Measurements from ENCODE around the gene GNPAT. TPM values are rescaled to one million over a fixed set of nuclear protein-coding genes. Genes with fewer than 3 reads are reported as not detected.

The GNPAT gene
- total and polyA plus RNA-seq, 2 experiments from 2014 or later: 32.8 to 45.4 TPM

- TF ChIP-seq REST (IDR thresholded peaks at IDR 0.05; ENCODE audit: unreplicated experiment) (no peak), ZNF114 (CRISPR knock-in tag; IDR thresholded peaks at IDR 0.05) (no peak), CTCF (conservative IDR thresholded peaks at IDR 0.05; ENCODE audit: low read depth in 2 of 2) (no peak), ETS1 (IDR thresholded peaks at IDR 0.05) (no peak), EZH2phosphoT487 (IDR thresholded peaks at IDR 0.05; ENCODE audit: unreplicated experiment) (no peak), EZH2 (IDR thresholded peaks at IDR 0.05; ENCODE audit: low read depth, unreplicated experiment) (no peak), STAT1 (IDR thresholded peaks at IDR 0.05; ENCODE audit: unreplicated experiment) (no peak)
These were observed 76.4 kb downstream of the GNPAT start (continued) for GRCh38 chr1:231317306-231318014.

DNA sequence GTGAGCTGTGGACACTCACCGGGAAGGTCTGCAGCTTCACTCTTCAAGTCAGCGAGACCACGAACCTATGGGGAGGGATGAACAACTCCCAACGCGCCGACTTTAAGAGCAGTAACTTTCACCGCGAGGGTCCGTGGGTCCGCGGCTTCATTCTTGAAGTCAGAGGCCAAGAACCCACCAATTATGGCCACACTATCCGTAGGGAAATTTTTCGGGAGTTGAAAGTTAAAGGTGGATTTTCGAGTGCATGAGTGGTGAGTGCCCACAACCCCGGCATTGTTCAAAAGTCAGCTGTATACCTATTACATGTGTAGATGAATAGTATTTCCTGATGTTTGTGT lies 77.0 kb downstream of the GNPAT start:
- Histone ChIP-seq H3K79me2 (replicated peaks; ENCODE audit: insufficient read depth) (no peaks in the 10 kb centered on the region), H3F3A (replicated peaks; ENCODE audit: low read depth) (no peaks in the 10 kb centered on the region), H3K27ac (ENCODE audit: low read depth) (no peak overlapping the region), H4K20me1 (replicated peaks; ENCODE audit: insufficient read depth) (no peaks in the 10 kb centered on the region), H3K36me3 (ENCODE audit: insufficient read depth) (no peaks in the 10 kb centered on the region), H3K4me2 (no peak overlapping the region), H3K9me2 (ENCODE audit: insufficient read depth) (no peaks in the 10 kb centered on the region), H3K4me3 (no peak overlapping the region), H2AFZ (no peak overlapping the region), H3K4me1 (ENCODE audit: insufficient read depth) (no peaks in the 10 kb centered on the region), H3K27me3 (ENCODE audit: insufficient read depth) (no peaks in the 10 kb centered on the region)
- DNase-seq (ENCODE audit: low spot score): no peak
- peaks cover 3% of the 10 kb centered on the region for H3K27me3 Mint-ChIP-seq (ENCODE audit: insufficient read depth, low read depth, poor library complexity)
- no peaks in the 10 kb centered on the region for H3K4me1 Mint-ChIP-seq
- H3K36me3 Mint-ChIP-seq (ENCODE audit: low read depth): no peaks in the 10 kb centered on the region
- no peak overlapping the region for H3K27ac Mint-ChIP-seq
- H3K4me3 Mint-ChIP-seq: no peak overlapping the region
- no peak for ATAC-seq
- no peaks in the 10 kb centered on the region for H3K9me3 Mint-ChIP-seq
- no peak for TF ChIP-seq CTCF (conservative IDR thresholded peaks at IDR 0.05; ENCODE audit: low read depth in 2 of 2)
- no peak for TF ChIP-seq JUNB (IDR thresholded peaks at IDR 0.05; ENCODE audit: unreplicated experiment)
- no peak for TF ChIP-seq EZH2phosphoT487 (IDR thresholded peaks at IDR 0.05; ENCODE audit: unreplicated experiment)
- TF ChIP-seq CREB1 (CRISPR knock-in tag; IDR thresholded peaks at IDR 0.05; ENCODE audit: low read depth): no peak
- TF ChIP-seq NANOG (IDR thresholded peaks at IDR 0.05; ENCODE audit: borderline replicate concordance): no peak
- no peak for TF ChIP-seq ZNF331 (CRISPR knock-in tag; IDR thresholded peaks at IDR 0.05; ENCODE audit: low read depth)
- TF ChIP-seq ETS1 (IDR thresholded peaks at IDR 0.05): no peak
- no peak for TF ChIP-seq STAT1 (IDR thresholded peaks at IDR 0.05; ENCODE audit: unreplicated experiment)
- no peak for TF ChIP-seq EZH2 (IDR thresholded peaks at IDR 0.05; ENCODE audit: low read depth, unreplicated experiment)
- no peak for TF ChIP-seq ZNF114 (CRISPR knock-in tag; IDR thresholded peaks at IDR 0.05)
- no peak for TF ChIP-seq POLR2AphosphoS5 (IDR thresholded peaks at IDR 0.05; ENCODE audit: low read depth)
- TF ChIP-seq REST (IDR thresholded peaks at IDR 0.05; ENCODE audit: unreplicated experiment): no peak

Measured in GM23338 (cell line).